A673 (cell line): ENCODE data around the gene CAMK4. TPM values are rescaled to one million over a fixed set of nuclear protein-coding genes. Genes with fewer than 3 reads are reported as not detected.

ENCODE experiments used
- BruUV-seq: library from RNA; stranded (reverse); fragments of 400-500 nt; replicated peaks from 2 replicates; lab custom pipeline; 2021; lab: Mats Ljungman, UMichigan
- CTCF ChIA-PET: fragments of 300-600 bp; sonication (Branson Sonifier 250); formaldehyde crosslinking; loops from one replicate; lab custom pipeline; 2022; ENCODE audit warnings: antibody characterized with exemption; lab: Charles Lee
- POLR2A ChIA-PET: fragments of 300-600 bp; sonication (Branson Sonifier 250); formaldehyde crosslinking; loops from one replicate; lab custom pipeline; 2022; ENCODE audit warnings: antibody characterized with exemption; ENCODE audit not compliant: low non-redundant PET; lab: Charles Lee
- DNase-seq: peaks from one replicate; pipeline ENCODE4 v3.0.0-alpha.2; 2015; ENCODE audit warnings: low spot score
- H3K27ac ChIP-seq: fragments of 200-600 bp; sonication (generic); 2 replicates; pipeline ENCODE4 v1.5.1; 2016; ENCODE audit warnings: mixed run types, low read depth, mild to moderate bottlenecking, mixed read lengths, antibody characterized with exemption, low read length; ENCODE audit not compliant: poor library complexity, severe bottlenecking
- H3K27me3 ChIP-seq: fragments of 200-600 bp; sonication (generic); replicated peaks from 2 replicates; pipeline ENCODE4 v1.6.1; 2017; ENCODE audit warnings: mixed run types, low read depth, mild to moderate bottlenecking, mixed read lengths, antibody characterized with exemption, low read length; ENCODE audit not compliant: insufficient read depth, poor library complexity
- H3K36me3 ChIP-seq: fragments of 200-600 bp; sonication (generic); 2 replicates; pipeline ENCODE4 v1.6.1; 2016; ENCODE audit warnings: mixed run types, mild to moderate bottlenecking, mixed read lengths, antibody characterized with exemption, low read length; ENCODE audit not compliant: insufficient read depth, poor library complexity, severe bottlenecking
- H3K4me1 ChIP-seq: fragments of 200-600 bp; sonication (generic); 2 replicates; pipeline ENCODE4 v1.6.1; 2017; ENCODE audit warnings: mixed run types, mild to moderate bottlenecking, mixed read lengths, antibody characterized with exemption, low read length; ENCODE audit not compliant: insufficient read depth, poor library complexity, severe bottlenecking
- H3K4me3 ChIP-seq: fragments of 200-600 bp; sonication (generic); 2 replicates; pipeline ENCODE4 v1.5.1; 2016; ENCODE audit warnings: low read depth, mixed run types, mild to moderate bottlenecking, mixed read lengths, low read length; ENCODE audit not compliant: poor library complexity, severe bottlenecking
- H3K9me3 ChIP-seq: fragments of 200-600 bp; sonication (generic); 2 replicates; pipeline ENCODE4 v1.6.1; 2016; ENCODE audit warnings: mixed run types, low read depth, mild to moderate bottlenecking, mixed read lengths, antibody characterized with exemption, low read length; ENCODE audit not compliant: poor library complexity, severe bottlenecking
- CTCF ChIP-seq: fragments of 300-800, 200-600 bp; sonication (generic); conservative IDR thresholded peaks from 2 replicates; pipeline ENCODE4 v1.5.1; 2017; ENCODE audit warnings: low read depth, mild to moderate bottlenecking, antibody characterized with exemption, low read length, moderate library complexity, mixed read lengths
- EZH2 ChIP-seq: fragments of 200-600 bp; sonication (generic); IDR thresholded peaks from 2 replicates; pipeline ENCODE4 v1.6.1; 2017; ENCODE audit warnings: borderline replicate concordance, low read depth, mild to moderate bottlenecking, mixed read lengths, antibody characterized with exemption, low read length; ENCODE audit not compliant: poor library complexity, severe bottlenecking
- intact Hi-C: fragments of 100-400 bp; cut with micrococcal nuclease; formaldehyde crosslinking; loops from one replicate; pipeline ENCODE4 v1.10.0; 2022; ENCODE audit not compliant: unreplicated experiment
- total RNA-seq: library from RNA; stranded (reverse); gene quantifications from 2 replicates; pipeline ENCODE4 v1.2.3, GENCODE V29; 2021

The CAMK4 gene
- total RNA-seq, 1 experiment from 2014 or later = 0.88 TPM

GRCh38 chr5:111233052-111233374, 8.8 kb downstream of the CAMK4 start:
- intact Hi-C loops = no loop called here
- H3K27me3 ChIP-seq = peaks cover 9% of the 10 kb centered on the region
- ChIA-PET POLR2A (no interaction called here), CTCF (no interaction called here)
- no peak overlapping the region for H3K27ac ChIP-seq
- H3K4me1 ChIP-seq = no peaks in the 10 kb centered on the region
- H3K36me3 ChIP-seq = no peaks in the 10 kb centered on the region
- TF ChIP-seq CTCF (no peak), EZH2 (no peak)
- H3K4me3 ChIP-seq = no peak overlapping the region
- H3K9me3 ChIP-seq = no peaks in the 10 kb centered on the region
- BruUV-seq = no TSS peak
- DNase-seq = no peak

GRCh38 chr5:111234125-111234524, 9.9 kb downstream of the CAMK4 start:
- ChIA-PET POLR2A (no interaction called here), CTCF (no interaction called here)
- no peak overlapping the region for H3K27ac ChIP-seq
- intact Hi-C loops = no loop called here
- peaks cover 11% of the 10 kb centered on the region for H3K27me3 ChIP-seq
- no peak for DNase-seq
- H3K4me1 ChIP-seq = no peaks in the 10 kb centered on the region
- H3K4me3 ChIP-seq = no peak overlapping the region
- no peak for TF ChIP-seq EZH2
- no peak for TF ChIP-seq CTCF
- no TSS peak for BruUV-seq
- H3K36me3 ChIP-seq = no peaks in the 10 kb centered on the region
- H3K9me3 ChIP-seq = no peaks in the 10 kb centered on the region

GRCh38 chr5:111235635-111236034, 11.5 kb downstream of the CAMK4 start:
- TF ChIP-seq EZH2 = no peak
- no peak for TF ChIP-seq CTCF
- ChIA-PET POLR2A (no interaction called here), CTCF (no interaction called here)
- Histone ChIP-seq H3K4me3 (no peak overlapping the region), H3K9me3 (no peaks in the 10 kb centered on the region), H3K27me3 (peaks cover 11% of the 10 kb centered on the region), H3K4me1 (no peaks in the 10 kb centered on the region), H3K27ac (no peak overlapping the region), H3K36me3 (no peaks in the 10 kb centered on the region)
- DNase-seq = no peak
- BruUV-seq = no TSS peak
- intact Hi-C loops = no loop called here
